NCI-H1417 treated with DMSO at 0.1 percent for 48 hours (cell line): Measurements from ENCODE around the gene FGF14.
A peak's percentile ranks its signal among the peaks of the same experiment; 100 is the strongest.

Experiments used
- DNase-seq: peaks from one replicate; lab custom pipeline; 2025; lab: John Stamatoyannopoulos, UW

Gene FGF14

DNA sequence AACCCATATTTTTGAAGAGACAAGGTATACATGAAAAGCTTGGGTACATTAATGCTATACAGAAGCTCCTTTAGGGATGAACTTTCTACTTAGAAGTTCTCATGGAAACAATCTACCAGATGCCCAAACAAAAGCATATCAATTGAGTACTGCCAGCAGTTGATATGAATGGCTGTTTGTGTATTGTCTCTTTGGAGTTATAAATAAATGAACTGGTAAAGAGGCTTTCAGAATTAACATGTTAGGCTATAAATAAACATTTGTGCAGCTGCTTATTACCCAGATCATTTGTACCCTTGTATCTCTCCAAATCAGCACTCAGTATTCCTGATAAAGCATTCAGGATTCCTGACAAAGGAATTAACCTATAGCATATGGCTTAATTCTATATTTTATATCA lies 418.9 kb downstream of the FGF14 start:
- no peak for DNase-seq

DNA sequence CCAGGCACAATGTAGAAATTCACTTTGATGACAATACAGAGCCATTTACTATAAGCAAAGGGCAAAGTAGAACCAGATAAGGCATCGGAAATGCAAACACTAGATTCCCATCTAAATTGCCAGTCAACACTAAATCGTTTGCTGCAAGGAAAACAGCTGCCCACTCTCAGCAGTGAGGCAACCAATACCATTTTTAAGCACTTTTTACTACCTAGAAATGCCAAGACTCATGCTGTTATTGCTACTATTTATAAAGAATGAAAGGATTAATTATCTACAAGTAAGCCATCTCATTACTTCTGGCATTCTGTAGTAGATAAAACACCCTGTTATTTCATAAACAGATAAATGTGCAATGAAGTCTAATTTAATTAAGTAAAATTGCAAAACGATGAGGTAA lies 422.0 kb downstream of the FGF14 start:
- DNase-seq: no peak

DNA sequence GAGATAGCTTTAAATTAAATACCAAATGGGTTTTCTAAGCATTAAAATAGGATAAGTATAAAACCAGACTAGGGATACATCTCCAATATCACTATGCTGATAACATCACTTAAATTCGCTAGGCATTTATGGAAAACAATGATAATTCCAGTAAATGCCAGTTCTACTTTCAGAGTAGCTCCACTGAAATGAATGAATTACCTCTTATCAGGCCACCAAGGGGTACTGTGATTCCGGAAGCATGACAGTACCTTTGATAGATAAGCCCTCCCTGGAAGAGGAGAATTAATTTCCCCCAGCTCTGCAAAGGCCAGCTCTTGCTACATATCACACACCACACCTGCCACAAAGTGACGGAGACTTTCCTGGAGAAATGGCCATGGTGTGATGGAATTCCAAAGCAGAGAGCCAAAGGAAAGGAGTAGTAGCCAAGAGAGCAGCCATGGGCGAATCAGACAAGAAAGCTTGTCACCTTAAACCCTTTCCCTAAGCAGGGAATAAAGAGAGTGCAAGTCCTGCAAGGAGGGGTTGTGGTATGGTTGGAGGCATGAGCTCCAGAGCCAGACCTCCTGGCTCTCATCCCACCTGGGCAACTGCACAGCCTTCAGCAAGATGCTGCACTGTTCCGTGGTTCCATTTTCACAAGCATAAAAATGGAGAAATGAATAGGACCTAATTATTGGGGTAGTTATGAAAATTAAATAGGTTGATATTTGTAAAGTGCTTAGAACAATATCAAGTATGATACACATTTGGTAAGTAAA lies 423.1 kb downstream of the FGF14 start:
- no peak for DNase-seq

DNA sequence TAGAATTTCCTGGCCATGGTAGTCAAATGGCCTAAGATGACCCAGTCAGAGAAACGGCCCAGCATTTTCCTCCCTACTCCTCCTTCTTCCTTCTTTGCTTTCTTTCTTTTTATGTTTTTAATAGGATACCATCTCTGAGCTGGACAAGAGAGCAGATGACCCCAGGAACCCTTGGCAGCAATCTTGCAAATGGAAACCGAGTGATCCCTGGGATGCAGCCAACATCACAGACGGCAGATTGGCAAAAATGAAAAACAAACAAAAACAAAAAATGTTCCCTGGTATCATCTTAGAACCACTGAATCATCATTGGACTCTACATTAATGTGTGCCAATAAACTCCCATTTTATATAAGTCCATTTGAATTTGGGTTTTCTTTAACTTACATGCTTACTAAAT lies 424.4 kb downstream of the FGF14 start:
- DNase-seq: no peak

DNA sequence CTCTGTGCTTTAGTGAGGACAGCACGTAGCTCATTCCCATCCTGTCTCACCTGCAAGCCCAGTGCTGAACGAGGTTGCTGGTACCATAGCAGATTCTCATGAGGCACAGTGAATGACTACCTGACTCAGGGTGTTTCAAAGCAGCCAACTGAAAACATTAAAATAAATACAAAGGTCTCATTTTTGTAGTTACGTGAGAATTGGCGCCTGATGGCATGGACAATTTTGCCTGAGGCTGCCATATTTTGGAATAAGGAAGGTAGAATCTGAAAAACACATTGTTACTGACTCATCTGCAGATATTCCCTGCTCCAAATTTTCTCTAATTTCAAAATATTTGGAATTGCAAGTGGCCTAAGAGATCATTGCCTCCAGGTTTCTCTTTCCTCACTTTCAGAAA lies 429.7 kb downstream of the FGF14 start:
- DNase-seq: no peak

DNA sequence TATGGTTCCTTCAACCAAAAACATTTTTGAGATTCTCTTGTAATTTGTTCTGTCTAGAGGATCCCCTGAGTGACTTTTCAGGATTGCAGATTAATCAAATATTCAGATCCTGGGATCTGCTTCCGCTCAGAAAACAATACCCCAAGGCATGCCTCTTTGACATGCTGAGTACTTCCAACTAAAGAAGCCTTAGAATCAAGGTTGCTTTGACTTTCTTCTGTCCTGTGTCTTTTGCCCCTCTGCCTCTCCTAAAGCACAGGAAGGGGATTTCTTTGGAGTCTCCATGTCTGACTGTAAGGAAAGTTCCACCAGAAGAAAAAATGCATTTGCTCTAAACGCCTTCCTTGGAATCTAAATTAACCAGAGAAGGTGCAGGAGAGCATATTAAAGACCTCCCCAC lies 431.5 kb downstream of the FGF14 start:
- no peak for DNase-seq

DNA sequence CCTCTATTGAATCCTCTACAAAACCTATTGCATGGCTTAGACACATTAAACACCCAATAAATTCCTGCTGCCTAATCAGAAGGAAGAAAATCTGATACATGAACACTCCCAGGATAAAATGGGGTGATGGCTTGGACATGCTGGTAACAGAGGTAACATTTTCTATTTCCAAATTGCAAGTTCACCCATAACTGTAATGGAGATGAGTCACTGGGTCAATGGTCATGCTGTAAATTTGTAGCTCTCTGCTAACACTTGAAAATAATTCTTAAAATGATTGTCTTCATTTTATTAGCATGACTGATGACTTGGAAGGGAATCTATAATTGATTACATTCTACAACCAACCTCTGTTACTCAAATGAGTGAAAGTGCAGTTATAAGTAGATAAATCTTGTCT lies 434.1 kb downstream of the FGF14 start:
- DNase-seq: no peak

DNA sequence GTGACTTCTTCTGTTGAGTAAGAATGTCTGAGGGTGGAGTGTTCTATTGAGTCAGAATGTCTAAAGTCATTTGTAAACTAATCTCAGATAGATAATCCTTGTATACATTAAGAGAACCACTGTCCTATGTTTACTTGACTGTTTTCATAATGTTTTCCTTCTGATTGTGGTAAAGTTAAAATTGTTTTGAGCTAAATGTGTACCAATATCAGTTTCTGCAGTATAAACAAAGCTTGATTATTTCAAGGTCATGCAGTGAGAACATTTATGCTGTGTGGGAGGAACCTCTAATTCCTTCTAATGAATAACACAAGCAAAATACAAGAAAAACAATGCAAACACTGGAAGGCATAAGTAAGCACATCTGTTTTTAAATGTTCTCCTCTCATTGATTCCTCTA lies 434.6 kb downstream of the FGF14 start:
- DNase-seq: no peak

DNA sequence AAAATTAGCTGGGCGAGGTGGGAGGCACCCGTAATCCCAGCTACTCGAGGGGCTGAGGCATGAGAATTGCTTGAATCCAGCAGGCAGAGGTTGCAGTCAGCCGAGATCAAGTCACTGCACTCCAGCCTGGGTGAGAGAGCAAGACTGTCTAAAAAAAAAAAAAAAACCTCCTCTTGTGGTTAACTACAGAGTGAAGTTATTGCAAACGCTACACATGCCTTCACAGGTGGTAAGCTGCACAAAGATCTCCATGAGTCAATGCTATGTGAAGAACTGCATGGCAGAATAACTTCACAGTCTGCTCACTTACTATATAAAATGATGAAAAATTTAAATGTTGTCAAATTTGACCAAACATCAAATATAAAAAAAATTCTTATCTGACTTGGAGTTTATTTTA lies 436.8 kb downstream of the FGF14 start:
- no peak for DNase-seq

DNA sequence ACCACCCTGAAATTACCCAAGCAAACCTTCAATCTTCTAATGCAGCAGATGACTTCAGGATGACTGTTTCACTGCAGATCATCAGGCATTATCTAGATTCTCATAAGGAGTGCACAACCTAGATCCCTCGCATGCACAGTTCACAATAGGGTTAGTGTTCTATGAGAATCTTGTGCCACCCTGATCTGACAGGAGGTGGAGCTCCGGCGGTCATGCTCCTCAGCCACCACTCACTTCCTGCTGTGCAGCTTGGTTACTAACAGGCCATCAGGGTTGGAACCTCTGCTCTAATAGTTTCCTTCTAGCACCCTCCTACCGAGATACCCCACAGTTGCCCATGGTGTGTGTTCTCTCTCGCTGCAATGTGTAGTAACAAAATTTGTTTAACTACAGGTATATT lies 442.8 kb downstream of the FGF14 start:
- no peak for DNase-seq

DNA sequence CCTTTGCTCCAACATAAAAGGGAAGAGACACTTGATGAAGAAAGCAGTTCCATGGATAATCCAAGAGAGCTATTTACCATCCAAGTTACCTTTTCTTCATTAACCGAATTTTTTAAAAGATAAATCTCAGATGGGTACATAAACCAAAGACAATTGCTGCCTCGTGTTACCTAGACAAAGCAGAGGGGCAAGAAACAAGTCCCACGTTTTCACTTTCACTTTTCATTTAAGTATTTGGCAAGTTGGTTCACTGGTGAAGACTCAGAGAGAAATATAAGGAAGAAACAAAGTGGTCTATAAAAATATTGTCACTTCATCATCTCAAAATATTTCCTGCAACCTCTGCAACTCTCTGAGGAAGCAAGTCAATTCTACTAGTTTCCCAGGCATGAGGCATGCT lies 446.1 kb downstream of the FGF14 start:
- no peak for DNase-seq

DNA sequence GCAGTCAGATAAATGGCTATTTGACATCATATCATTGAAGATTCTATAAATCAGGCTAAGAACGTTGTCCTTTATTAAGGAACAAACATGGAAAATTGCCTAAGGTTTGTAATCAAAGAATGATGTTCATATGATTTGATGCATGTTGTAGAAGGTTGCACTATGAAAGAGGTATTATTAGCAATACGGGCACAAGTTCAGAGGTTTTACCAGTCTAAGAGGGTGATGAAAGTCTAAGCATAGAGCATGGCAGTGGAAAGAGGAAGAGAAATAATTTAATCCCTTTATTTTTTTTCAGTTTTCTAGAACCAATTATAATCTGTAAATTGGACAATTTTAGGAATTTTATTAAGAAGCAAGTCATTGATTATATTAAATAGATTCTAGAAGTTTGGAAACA lies 450.7 kb downstream of the FGF14 start:
- no peak for DNase-seq

DNA sequence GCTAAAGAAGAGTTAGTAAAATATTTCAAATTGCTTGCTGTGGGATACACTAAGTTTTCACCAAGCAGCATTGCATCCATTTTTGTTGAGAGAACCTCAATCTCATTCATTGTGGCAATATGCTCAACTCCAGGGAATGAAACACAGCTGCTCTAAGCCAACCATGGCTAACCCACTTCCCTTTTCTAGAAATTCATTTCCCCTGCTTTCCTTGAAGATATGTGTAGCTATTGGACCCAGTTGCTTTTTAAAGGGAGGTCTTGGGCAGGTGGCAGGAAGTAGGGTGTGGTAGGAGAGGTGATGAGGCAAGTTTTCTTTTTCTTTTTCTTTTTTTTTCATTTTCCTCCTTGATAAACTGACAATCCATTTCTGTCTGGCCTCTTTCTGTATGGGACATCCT lies 452.2 kb downstream of the FGF14 start:
- no peak for DNase-seq

DNA sequence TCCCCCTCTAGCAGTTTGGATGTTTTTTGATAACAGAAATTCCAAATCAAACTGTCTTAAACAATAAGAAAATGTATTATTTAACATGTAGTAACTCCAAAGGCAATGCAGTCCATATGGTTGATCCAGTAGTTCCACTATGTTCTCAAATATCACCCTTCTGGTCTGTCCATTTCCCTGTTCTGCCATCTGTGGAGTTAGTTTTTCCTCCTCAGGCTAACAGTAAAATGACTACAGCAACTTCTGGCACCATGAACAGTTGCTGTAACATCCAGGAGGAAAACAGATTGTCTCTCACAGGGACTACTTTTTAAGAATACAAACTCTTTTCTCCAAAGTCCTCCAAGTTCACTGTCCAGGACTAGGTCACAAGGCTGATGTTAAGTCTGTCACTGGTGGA lies 455.4 kb downstream of the FGF14 start:
- DNase-seq: no peak

DNA sequence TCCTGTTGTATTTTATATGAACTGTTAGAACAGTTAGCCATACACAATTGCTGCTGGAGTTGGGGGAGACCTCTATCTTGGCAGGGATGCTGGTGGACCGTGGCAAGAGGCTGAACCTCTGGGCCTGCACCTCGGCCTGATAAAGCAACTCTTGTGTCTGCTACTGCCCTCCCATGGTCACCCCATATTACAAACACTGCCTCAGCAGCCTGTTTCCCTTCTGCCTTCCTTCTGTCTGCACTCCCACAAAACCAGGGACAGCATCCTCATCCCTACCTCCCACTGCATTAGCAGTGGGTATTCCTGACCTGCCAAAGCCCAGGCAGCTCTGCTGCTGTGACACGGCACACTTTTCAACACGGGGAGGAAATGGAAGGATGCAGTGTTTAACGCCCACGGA lies 456.4 kb downstream of the FGF14 start:
- DNase-seq: no peak

DNA sequence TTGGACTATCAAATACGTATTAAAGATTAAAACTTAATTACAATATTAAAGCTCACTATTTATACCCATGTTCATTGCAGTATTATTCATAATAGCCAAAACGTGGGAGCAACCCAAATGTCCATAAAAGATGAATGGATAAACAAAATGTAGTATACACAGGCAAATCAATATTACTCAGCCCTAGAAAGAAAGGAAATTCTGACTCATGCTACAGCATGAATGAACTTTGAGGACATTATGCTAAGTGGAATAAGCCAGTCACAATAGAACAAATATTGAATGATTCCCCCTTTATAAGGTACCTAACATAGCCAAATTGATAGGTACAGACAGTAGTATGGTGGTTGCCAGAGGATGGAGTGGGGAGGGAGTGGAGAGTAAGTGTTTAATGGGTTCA lies 457.3 kb downstream of the FGF14 start:
- no peak for DNase-seq

DNA sequence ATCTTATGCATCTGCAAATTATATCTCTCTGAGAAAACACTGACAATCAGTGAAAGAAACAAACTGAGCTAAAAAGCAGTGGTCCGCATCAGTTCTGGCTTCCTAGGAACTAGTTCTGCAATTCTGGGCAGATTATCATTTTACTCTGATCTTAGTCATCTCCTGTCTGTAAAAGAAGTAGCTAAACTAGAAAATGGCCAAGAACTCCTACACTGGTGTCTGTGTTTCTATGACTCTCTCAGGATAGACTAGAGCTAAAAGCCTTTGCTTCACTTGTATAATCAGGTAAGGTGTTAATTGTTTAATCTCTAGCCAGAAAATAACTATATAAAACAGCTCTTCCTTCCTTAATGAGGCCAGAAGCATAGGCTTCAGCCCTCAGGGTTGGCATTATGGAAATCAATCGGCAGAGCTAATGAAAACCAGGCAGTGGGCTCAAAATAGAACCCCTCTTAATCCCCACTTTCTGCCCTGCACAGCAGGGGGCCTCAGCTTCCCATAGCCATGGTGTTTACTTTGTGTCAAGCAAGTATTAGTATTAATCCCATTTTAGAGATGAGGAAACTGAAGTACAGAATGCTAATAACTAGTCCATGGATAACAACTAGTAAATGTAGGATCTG lies 459.2 kb downstream of the FGF14 start:
- DNase-seq: no peak

DNA sequence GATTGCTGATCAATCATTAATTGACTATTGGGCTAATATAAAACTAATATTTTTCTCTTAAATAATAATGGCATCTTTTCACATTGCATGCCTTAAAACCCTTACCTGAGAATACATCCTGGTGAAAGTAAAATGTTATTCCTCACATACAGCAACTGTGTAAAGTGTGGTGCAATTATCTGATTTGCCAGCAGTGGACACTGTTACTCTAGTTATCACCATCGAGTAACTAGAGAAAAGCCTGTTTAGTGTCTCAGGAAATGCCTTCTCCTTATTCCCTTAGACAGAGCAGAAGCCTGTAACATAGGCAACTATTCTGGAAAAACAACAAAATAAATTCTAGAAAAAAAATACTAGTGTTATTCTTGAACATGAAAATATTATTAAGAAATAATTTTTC lies 459.8 kb downstream of the FGF14 start:
- peak; percentile 74 for DNase-seq

DNA sequence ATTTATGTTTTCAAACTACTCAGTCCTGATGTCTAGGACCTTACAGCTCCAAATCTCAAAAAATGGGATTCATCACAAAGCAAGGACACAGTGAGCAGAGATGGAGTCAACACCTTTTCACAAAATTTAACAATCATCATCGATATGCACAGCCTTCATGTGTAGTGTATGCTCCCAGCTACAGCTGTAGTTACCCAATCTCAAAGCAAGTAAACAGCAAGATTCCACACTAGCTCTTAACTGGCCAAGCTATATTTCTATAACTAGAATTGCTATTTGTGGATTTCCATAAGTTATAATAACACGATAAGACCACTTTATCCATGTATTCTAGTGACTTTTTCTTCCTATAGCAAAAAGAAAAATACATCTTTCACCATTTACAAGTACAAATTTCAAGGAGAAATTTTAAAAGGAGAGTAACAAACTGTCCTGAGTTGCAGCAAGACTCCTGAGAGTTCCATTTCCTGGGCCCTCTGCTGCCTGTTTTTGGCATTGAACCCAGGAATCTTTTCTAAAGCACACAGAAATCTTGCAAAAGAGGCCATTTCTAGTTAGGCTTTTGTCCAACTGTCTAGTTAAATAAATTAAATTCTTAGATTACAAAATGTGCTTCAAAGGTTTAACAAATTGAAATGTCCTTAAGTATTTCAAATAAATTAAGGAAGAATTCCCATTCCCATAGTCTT lies 460.6 kb downstream of the FGF14 start:
- no peak for DNase-seq

DNA sequence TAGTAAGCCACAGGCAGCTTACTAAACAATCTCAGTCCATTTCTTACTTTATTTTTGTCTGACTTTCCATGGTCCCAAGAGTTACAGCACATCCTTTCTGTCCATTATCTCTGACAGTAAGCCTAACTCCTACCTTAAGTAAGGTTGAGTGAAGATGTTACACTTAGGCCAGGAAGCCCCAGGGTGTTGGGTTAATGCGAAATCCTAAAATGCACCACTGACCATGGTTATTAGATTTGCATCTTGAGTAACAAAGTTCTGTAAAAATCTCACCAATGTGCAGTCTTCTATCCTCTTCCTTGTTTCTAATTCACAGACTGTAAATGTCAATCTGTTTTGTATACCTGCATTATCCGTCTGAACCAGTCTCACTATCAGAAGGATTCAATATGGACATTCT lies 462.5 kb downstream of the FGF14 start:
- no peak for DNase-seq

DNA sequence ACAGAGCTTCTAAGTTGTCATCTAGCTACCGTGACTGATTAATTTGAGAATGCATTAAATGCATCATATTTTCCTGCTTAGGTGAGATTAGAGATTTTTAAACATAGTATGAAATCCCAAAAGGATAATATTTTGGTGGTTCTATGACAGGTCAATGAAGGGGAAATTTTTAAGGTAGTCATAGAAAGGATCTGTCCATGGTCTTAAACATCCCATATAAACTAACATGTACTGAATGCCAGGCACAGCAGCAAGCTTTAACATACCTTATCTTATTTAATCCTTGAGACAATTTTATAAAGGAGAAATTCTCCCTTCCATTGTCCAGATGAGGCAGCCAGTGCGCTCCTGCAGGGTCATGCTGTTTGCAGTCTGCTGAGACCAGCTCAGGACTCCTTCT lies 466.0 kb downstream of the FGF14 start:
- no peak for DNase-seq

DNA sequence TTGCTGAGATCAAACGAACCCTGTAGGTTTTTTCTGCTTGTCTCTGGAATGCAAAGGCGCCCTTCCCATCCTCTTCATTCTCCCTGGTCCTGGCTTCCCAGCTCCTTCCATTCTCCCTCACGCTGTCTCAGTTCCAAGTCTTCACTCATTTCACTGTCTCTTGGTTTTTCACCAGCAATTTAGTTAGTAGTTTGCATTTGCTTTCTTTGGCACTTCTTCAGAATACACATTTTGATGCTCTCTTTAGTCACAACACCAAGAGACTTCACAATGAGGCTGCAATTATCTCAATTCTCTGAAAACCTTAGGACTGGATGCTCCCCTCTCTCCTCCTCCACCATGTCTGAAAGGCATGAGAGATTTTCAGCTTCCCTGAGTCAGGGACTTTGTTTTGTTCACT lies 470.7 kb downstream of the FGF14 start:
- DNase-seq: no peak

DNA sequence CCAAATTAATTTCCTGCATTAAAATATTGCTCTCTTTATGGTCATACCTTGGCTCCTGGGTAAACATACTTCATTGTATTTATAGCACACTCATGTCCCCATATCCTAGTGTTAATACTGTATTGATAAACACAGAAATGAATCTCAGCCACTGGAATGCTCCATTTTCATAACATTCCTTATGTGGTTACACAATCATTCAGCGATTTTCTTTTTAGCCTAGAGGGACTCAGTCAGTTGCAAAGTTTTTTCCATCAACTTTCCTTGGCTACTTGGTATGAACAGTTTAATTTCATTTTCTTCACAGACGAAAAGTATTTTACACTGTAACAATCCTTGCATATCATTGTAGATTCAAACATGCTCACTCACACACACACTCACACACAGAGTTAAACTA lies 471.5 kb downstream of the FGF14 start:
- no peak for DNase-seq

DNA sequence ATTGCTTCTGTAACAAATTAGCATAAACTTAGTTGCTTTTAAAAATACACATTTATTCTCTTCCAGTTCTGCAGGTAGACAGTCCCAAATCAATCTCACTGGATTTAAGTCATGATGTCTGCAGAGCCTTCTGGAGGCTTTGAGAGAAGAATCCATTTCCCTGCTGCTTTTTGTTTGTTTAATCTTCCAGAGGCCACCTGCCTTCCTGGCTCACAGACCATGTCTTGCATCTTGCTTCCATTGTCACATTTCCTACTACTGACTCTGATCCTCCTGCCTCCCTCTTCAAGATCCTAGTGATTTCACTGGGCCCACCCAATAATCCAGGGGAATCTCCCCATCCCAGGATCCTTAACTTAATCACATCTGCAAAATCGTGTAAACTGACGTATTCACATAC lies 476.1 kb downstream of the FGF14 start:
- peak; percentile 65 for DNase-seq
